OCI-M2 (cell line): ENCODE data around the gene SLC22A23.

ENCODE experiments used
- DNase-seq: peaks from one replicate; lab custom pipeline; 2025; ENCODE audit not compliant: unreplicated experiment; lab: John Stamatoyannopoulos, UW

The SLC22A23 gene

GRCh38 chr6:3322366-3322890 is 134.4 kb downstream of the SLC22A23 start:
- no peak for DNase-seq

- DNase-seq, result no peak
Measured at GRCh38 chr6:3321875-3322274, 135.0 kb downstream of the SLC22A23 start.

GRCh38 chr6:3321042-3321441 is 135.8 kb downstream of the SLC22A23 start:
- DNase-seq, result no peak

GRCh38 chr6:3320238-3320811 is 136.5 kb downstream of the SLC22A23 start:
- no peak for DNase-seq

GRCh38 chr6:3319610-3320200 is 137.1 kb downstream of the SLC22A23 start:
- no peak for DNase-seq

- DNase-seq, result no peak
Measured at GRCh38 chr6:3318821-3319540, 137.9 kb downstream of the SLC22A23 start.

GRCh38 chr6:3318226-3318625 is 138.6 kb downstream of the SLC22A23 start:
- DNase-seq, result no peak

GRCh38 chr6:3317741-3318211 is 139.1 kb downstream of the SLC22A23 start:
- DNase-seq, result no peak

GRCh38 chr6:3316818-3317217 is 140.0 kb downstream of the SLC22A23 start:
- no peak for DNase-seq

- no peak for DNase-seq
Measured at GRCh38 chr6:3316331-3316730, 140.5 kb downstream of the SLC22A23 start.

- DNase-seq, result no peak
Measured at GRCh38 chr6:3315841-3316240, 141.0 kb downstream of the SLC22A23 start.

GRCh38 chr6:3314621-3315467 is 142.0 kb downstream of the SLC22A23 start:
- no peak for DNase-seq

- DNase-seq, result no peak
Measured at GRCh38 chr6:3314176-3314575, 142.7 kb downstream of the SLC22A23 start.

GRCh38 chr6:3312604-3313231 is 144.1 kb downstream of the SLC22A23 start:
- DNase-seq, result no peak

GRCh38 chr6:3311826-3312225 is 145.0 kb downstream of the SLC22A23 start:
- DNase-seq, result no peak

- no peak for DNase-seq
Measured at GRCh38 chr6:3310703-3311102, 146.1 kb downstream of the SLC22A23 start.

- DNase-seq, result no peak
Measured at GRCh38 chr6:3310051-3310448, 146.8 kb downstream of the SLC22A23 start.

- DNase-seq, result no peak
Measured at GRCh38 chr6:3309391-3310050, 147.3 kb downstream of the SLC22A23 start.

GRCh38 chr6:3308106-3308505 is 148.7 kb downstream of the SLC22A23 start:
- DNase-seq, result no peak

GRCh38 chr6:3307436-3307835 is 149.4 kb downstream of the SLC22A23 start:
- no peak for DNase-seq
